HG03139 (cell line): ENCODE data around the gene PAK5.

Experiments
- ATAC-seq: cut with Tn5 transposase; IDR thresholded peaks from one replicate; pipeline ENCODE4 v1.9.1; 2021; ENCODE audit not compliant: unreplicated experiment

The PAK5 gene

GRCh38 chr20:9581509-9581908 lies 257.4 kb downstream of the PAK5 start:
- no peak for ATAC-seq

GRCh38 chr20:9578594-9578993 lies 260.3 kb downstream of the PAK5 start:
- no peak for ATAC-seq

GRCh38 chr20:9577397-9577796 lies 261.5 kb downstream of the PAK5 start:
- ATAC-seq = no peak

- no peak for ATAC-seq
These were observed 262.2 kb downstream of the PAK5 start for GRCh38 chr20:9576695-9577094.

GRCh38 chr20:9575836-9576235 lies 263.0 kb downstream of the PAK5 start:
- no peak for ATAC-seq

GRCh38 chr20:9574776-9575175 lies 264.1 kb downstream of the PAK5 start:
- no peak for ATAC-seq

GRCh38 chr20:9574181-9574580 lies 264.7 kb downstream of the PAK5 start:
- ATAC-seq = no peak

GRCh38 chr20:9573335-9574151 lies 265.3 kb downstream of the PAK5 start:
- ATAC-seq = no peak

GRCh38 chr20:9572670-9573069 lies 266.2 kb downstream of the PAK5 start:
- ATAC-seq = no peak

GRCh38 chr20:9571783-9572182 lies 267.1 kb downstream of the PAK5 start:
- ATAC-seq = no peak

- ATAC-seq = no peak
These were observed 268.3 kb downstream of the PAK5 start for GRCh38 chr20:9570612-9571011.

GRCh38 chr20:9566977-9567376 lies 271.9 kb downstream of the PAK5 start:
- no peak for ATAC-seq

GRCh38 chr20:9565910-9566550 lies 272.8 kb downstream of the PAK5 start:
- ATAC-seq = no peak

GRCh38 chr20:9557411-9557810 lies 281.5 kb downstream of the PAK5 start:
- no peak for ATAC-seq

GRCh38 chr20:9555781-9556180 lies 283.1 kb downstream of the PAK5 start:
- ATAC-seq = no peak

- ATAC-seq = no peak
These were observed 286.9 kb downstream of the PAK5 start for GRCh38 chr20:9551808-9552550.

GRCh38 chr20:9550871-9551270 lies 288.0 kb downstream of the PAK5 start:
- ATAC-seq = no peak

- ATAC-seq = no peak
These were observed 288.6 kb downstream of the PAK5 start for GRCh38 chr20:9550283-9550682.

GRCh38 chr20:9543214-9543613 lies 295.7 kb downstream of the PAK5 start:
- ATAC-seq = no peak

- no peak for ATAC-seq
These were observed 303.4 kb downstream of the PAK5 start for GRCh38 chr20:9535449-9535848.

- no peak for ATAC-seq
These were observed 304.9 kb downstream of the PAK5 start for GRCh38 chr20:9534025-9534424.
